K562 (cell line): ENCODE results near the gene ALB. TPM values are rescaled to one million over a fixed set of nuclear protein-coding genes. Genes with fewer than 3 reads are reported as not detected.

Experiments
- ATAC-seq: fragments of 200-7000 bp; cut with Tn5 transposase; 3 replicates; pipeline ENCODE4 v1.9.1; 2020; ENCODE audit warnings: moderate library complexity
- BruUV-seq: library from RNA; stranded (reverse); fragments of 400-500 nt; replicated peaks from 2 replicates; lab custom pipeline; 2021; lab: Mats Ljungman, UMichigan
- CTCF ChIA-PET: fragments of 300-600 bp; formaldehyde crosslinking; extraction: SDS; loops from one replicate; lab custom pipeline; 2021; ENCODE audit warnings: low intra/inter-chr PET ratio; lab: Yijun Ruan, JAX
- POLR2A ChIA-PET: fragments of 300-600, 350-650 bp; sonication (Branson Sonifier 250); formaldehyde crosslinking; extraction: SDS; loops from one replicate; lab custom pipeline; 2021; ENCODE audit warnings: antibody characterized with exemption, inconsistent platforms; lab: Yijun Ruan, JAX
- DNase-seq, 4 experiments: peaks; one replicate each; pipeline versions ENCODE4 v3.0.0 to v3.0.0-alpha.2; 2011 to 2018; ENCODE audit warnings: low spot score in 3 of 4, mixed read lengths in 3 of 4; ENCODE audit errors: extremely low read depth in 1 of 4
- FAIRE-seq: peaks from 2 replicates; lab custom pipeline; 2011; peaks lifted over from hg19 to GRCh38; lab: Jason Lieb, UNC
- H2AFZ ChIP-seq: 2 replicates; pipeline ENCODE4 v1.6.0; 2011; ENCODE audit warnings: low read depth, low read length, control low read depth, inconsistent platforms
- H3K27ac ChIP-seq: fragments of 200-600 bp; 3 replicates; pipeline ENCODE4 v1.8.0; 2011; ENCODE audit warnings: low read depth, mild to moderate bottlenecking, control low read depth, inconsistent platforms, low read length, moderate library complexity, mixed read lengths; ENCODE audit errors: extremely low read depth
- H3K27me3 ChIP-seq, 2 experiments: fragments of 300-600 bp in 1 of 2; 2 replicates in 1 of 2; 3 replicates in 1 of 2; pipeline versions ENCODE4 v1.6.0 to v1.8.0; 2011; ENCODE audit warnings: inconsistent platforms in 2 of 2, low read length in 2 of 2, mild to moderate bottlenecking in 1 of 2, mixed read lengths in 1 of 2, moderate library complexity in 1 of 2; ENCODE audit not compliant: control insufficient read depth in 2 of 2, insufficient read depth in 2 of 2
- H3K36me3 ChIP-seq: fragments of 300-600 bp; 3 replicates; pipeline ENCODE4 v1.8.0; 2011; ENCODE audit warnings: mild to moderate bottlenecking, low read length, inconsistent platforms; ENCODE audit not compliant: control insufficient read depth, insufficient read depth
- H3K4me1 ChIP-seq, 2 experiments: fragments of 200-600 bp in 1 of 2; replicated peaks in 1 of 2; 2 replicates in 1 of 2; 3 replicates in 1 of 2; pipeline versions ENCODE4 v1.5.1 to v1.8.0; 2011; ENCODE audit warnings: inconsistent platforms in 2 of 2, low read length in 2 of 2, mild to moderate bottlenecking in 1 of 2, mixed read lengths in 1 of 2, moderate library complexity in 1 of 2; ENCODE audit not compliant: control insufficient read depth in 2 of 2, insufficient read depth in 2 of 2
- H3K4me2 ChIP-seq: 2 replicates; pipeline ENCODE4 v1.6.1; 2011; ENCODE audit warnings: low read length, control low read depth, inconsistent platforms, mixed read lengths; ENCODE audit not compliant: insufficient read depth
- H3K4me3 ChIP-seq: fragments of 200-600 bp; sonication (generic), shearing (Covaris generic); 2 replicates; pipeline ENCODE4 v1.5.1; 2016; ENCODE audit warnings: control low read depth, inconsistent platforms
- H3K79me2 ChIP-seq: fragments of 200-600 bp; 3 replicates; pipeline ENCODE4 v1.8.0; 2011; ENCODE audit warnings: low read length, inconsistent platforms; ENCODE audit not compliant: control insufficient read depth, insufficient read depth
- H3K9ac ChIP-seq, 2 experiments: 2 replicates each; pipeline versions ENCODE4 v1.6.0 to v1.6.1; 2011; ENCODE audit warnings: low read depth in 2 of 2, low read length in 2 of 2, control low read depth in 1 of 2, inconsistent platforms in 1 of 2, mild to moderate bottlenecking in 1 of 2, mixed read lengths in 1 of 2; ENCODE audit not compliant: insufficient read depth in 1 of 2
- H3K9me1 ChIP-seq: one replicate; pipeline ENCODE4 v1.6.0; 2011; ENCODE audit warnings: inconsistent platforms, mild to moderate bottlenecking, low read length, moderate library complexity; ENCODE audit not compliant: control insufficient read depth, insufficient read depth
- H3K9me3 ChIP-seq: replicated peaks from 2 replicates; pipeline ENCODE4 v1.5.1; 2011; ENCODE audit warnings: low read depth, low read length, inconsistent platforms; ENCODE audit not compliant: control insufficient read depth, insufficient read depth
- H4K20me1 ChIP-seq: replicated peaks from 2 replicates; pipeline ENCODE4 v1.6.1; 2011; ENCODE audit warnings: low read length, inconsistent platforms, mixed read lengths; ENCODE audit not compliant: control insufficient read depth, insufficient read depth
- GTF2F1 ChIP-seq: IDR thresholded peaks from 2 replicates; pipeline ENCODE4 v1.6.1; 2011; ENCODE audit warnings: low read depth, low read length, improper control_type of control experiment
- HNRNPK ChIP-seq: fragments of 200-400 bp; formaldehyde crosslinking; IDR thresholded peaks from one replicate; pipeline ENCODE4 v1.6.1; 2018; ENCODE audit warnings: mild to moderate bottlenecking, low read depth, low read length; ENCODE audit not compliant: poor library complexity, severe bottlenecking
- IFI16 ChIP-seq: fragments of 250-450 bp; sonication (Bioruptor Pico); IDR thresholded peaks from 2 replicates; pipeline ENCODE4 v2.1.2; 2022; ENCODE audit warnings: mild to moderate bottlenecking, inconsistent platforms
- MAZ ChIP-seq, 2 experiments: fragments of 450-650 bp in 1 of 2; sonication (generic) in 1 of 2; formaldehyde crosslinking; IDR thresholded peaks in 1 of 2; conservative IDR thresholded peaks in 1 of 2; 2 replicates each; pipeline versions ENCODE4 v1.4.0 to v1.5.0; 2020; ENCODE audit warnings: mild to moderate bottlenecking in 1 of 2, missing genetic modification reagents in 1 of 2
- PCBP1 ChIP-seq: fragments of 200-400 bp; formaldehyde crosslinking; IDR thresholded peaks from 2 replicates; pipeline ENCODE4 v1.6.1; 2018; ENCODE audit warnings: mild to moderate bottlenecking, low read depth, low read length; ENCODE audit not compliant: poor library complexity, severe bottlenecking
- PCBP2 ChIP-seq: fragments of 200-400 bp; formaldehyde crosslinking; IDR thresholded peaks from 2 replicates; pipeline ENCODE4 v1.6.1; 2018; ENCODE audit warnings: low read length, low read depth, mild to moderate bottlenecking, moderate library complexity; ENCODE audit not compliant: poor library complexity, severe bottlenecking
- SIRT6 ChIP-seq: IDR thresholded peaks from one replicate; pipeline ENCODE4 v1.6.1; 2012; ENCODE audit warnings: low read depth, mild to moderate bottlenecking, control low read depth, inconsistent platforms, low read length, moderate library complexity
- SMAD3 ChIP-seq: fragments of 450-650 bp; formaldehyde crosslinking; conservative IDR thresholded peaks from 2 replicates; pipeline ENCODE4 v1.4.0; 2020; ENCODE audit warnings: mild to moderate bottlenecking
- SRSF9 ChIP-seq: fragments of 200-400 bp; formaldehyde crosslinking; IDR thresholded peaks from 2 replicates; pipeline ENCODE4 v1.6.1; 2017; ENCODE audit warnings: low read depth, low read length, borderline replicate concordance
- ZBTB33 ChIP-seq: sonication (generic); formaldehyde crosslinking; IDR thresholded peaks from 2 replicates; pipeline ENCODE4 v1.8.1; 2023; ENCODE audit warnings: mild to moderate bottlenecking, missing genetic modification reagents
- ZKSCAN8 ChIP-seq: fragments of 200-800 bp; sonication (Bioruptor generic); IDR thresholded peaks from 2 replicates; pipeline ENCODE4 v1.6.1; 2016; ENCODE audit warnings: missing genetic modification characterization, missing compliant biosample characterization
- ZNF79 ChIP-seq: fragments of 250-450 bp; sonication (Bioruptor Pico); IDR thresholded peaks from 2 replicates; pipeline ENCODE4 v1.4.0; 2020; ENCODE audit warnings: low read depth, mild to moderate bottlenecking, moderate library complexity
- WGBS: fragments of 100-300 bp; shearing (Covaris generic); methylation state at CpG from one replicate; pipeline ENCODE4 v1.1.6; 2016; ENCODE audit warnings: low coverage, mixed read lengths; ENCODE audit not compliant: insufficient coverage; ENCODE audit errors: missing lambda C conversion rate; 5-methylcytosine and 5-hydroxymethylcytosine counted together
- in situ Hi-C: fragments of 300-500 bp; cut with MboI; formaldehyde crosslinking; loops from 4 replicates; pipeline ENCODE4 v1.15.0; 2018; ENCODE audit warnings: inconsistent platforms, mixed read lengths
- intact Hi-C: fragments of 100-400 bp; cut with micrococcal nuclease; formaldehyde crosslinking; loops from 2 replicates; pipeline ENCODE4 v1.14.2; 2022
- polyA plus RNA-seq, 8 experiments: library from polyadenylated mRNA; depleted of rRNA in 4 of 8; stranded (reverse) in 5 of 8; unstranded in 3 of 8; fragments of >200 nt; fragmentation: Nextera tagmentation in 2 of 8; fragmentation: Illumina TruSeq in 1 of 8; extraction: Ambion mirVana in 2 of 8; extraction: Trizol in 1 of 8; gene quantifications; 2 replicates each; pipeline versions ENCODE4 v1.2.1 to v1.2.3, GENCODE V29; 2011 to 2014; ENCODE audit warnings: inconsistent platforms in 1 of 8, missing spikeins in 1 of 8
- total RNA-seq, 7 experiments: library from RNA; depleted of rRNA in 6 of 7; stranded (reverse); fragments of >200 nt in 6 of 7; fragmentation: Illumina TruSeq in 2 of 7; extraction: Trizol in 2 of 7; gene quantifications; 2 replicates each; pipeline versions ENCODE4 v1.2.1 to v1.2.3, GENCODE V29; 2011 to 2021; ENCODE audit warnings: low replicate concordance in 1 of 7

The ALB gene
- total and polyA plus RNA-seq, 9 of the 15 experiments (the other 6 are each of a cell fraction or from before 2014, with no cell fraction given), result 0.04 to 18.5 (median 0.20) TPM; not detected in 2

GRCh38 chr4:73459048-73459421 is 54.9 kb downstream of the ALB start (continued):
- TF ChIP-seq ZBTB33 (CRISPR knock-in tag) (no peak), MAZ (CRISPR knock-in tag; conservative IDR thresholded peaks at IDR 0.05 in 1 of 2, IDR thresholded peaks at IDR 0.05 in 1 of 2) (no peak), IFI16 (CRISPR knock-in tag) (no peak), ZKSCAN8 (no peak), GTF2F1 (no peak), SIRT6 (no peak), SMAD3 (CRISPR knock-in tag) (no peak), ZNF79 (CRISPR knock-in tag) (no peak)

GRCh38 chr4:73460913-73461522 is 56.9 kb downstream of the ALB start:
- Histone ChIP-seq H3K9me1 (no peaks in the 10 kb centered on the region), H3K27ac (no peak overlapping the region), H2AFZ (no peak overlapping the region), H3K9ac (no peak overlapping the region), H3K4me1 (no peaks in the 10 kb centered on the region; a peak in 1 of 5 replicates), H3K9me3 (no peaks in the 10 kb centered on the region), H4K20me1 (no peaks in the 10 kb centered on the region), H3K79me2 (no peaks in the 10 kb centered on the region), H3K4me3 (no peak overlapping the region), H3K4me2 (no peak overlapping the region), H3K27me3 (no peaks in the 10 kb centered on the region), H3K36me3 (no peaks in the 10 kb centered on the region)
- BruUV-seq, result no TSS peak
- ChIA-PET CTCF (no interaction called here), POLR2A (no interaction called here)
- in situ Hi-C loops (no loop called here), intact Hi-C loops (no loop called here)
- ATAC-seq (no peak), DNase-seq (no peak), FAIRE-seq (no peak)
- 22% methylated on average over 2 of the region's 4 CpGs for WGBS
- TF ChIP-seq SRSF9 (no peak), PCBP1 (peak; percentile 85), HNRNPK (peak; percentile 96), PCBP2 (peak; percentile 91)
